Nucleus accumbens (tissue), 56 donors: ENCODE results near the gene PABPN1.
"Not testable (repeated sequence)": the region's sequence is repeated elsewhere in the genome, so short reads cannot be mapped to it uniquely, and the experiment has no call there.

ENCODE experiments used
- DNase-seq, 56 donors: peaks; one replicate each; lab custom pipeline; 2025; lab: John Stamatoyannopoulos, UW

PABPN1 gene

GRCh38 chr14:23320584-23321571 is at the start of gene PABPN1:
Gene PABPN1 (plus strand): TSS chr14:23321457. CDS start chr14:23321470, 13 bp downstream.
- DNase-seq: peak; percentile 87 to 100 (median 99)

- DNase-seq: no peak
Measured at GRCh38 chr14:23275412-23275811, 45.8 kb upstream of the PABPN1 start.

- DNase-seq: no peak
Measured at GRCh38 chr14:23277189-23277588, 44.1 kb upstream of the PABPN1 start.

GRCh38 chr14:23277928-23278327 is 43.3 kb upstream of the PABPN1 start:
- DNase-seq: not testable (repeated sequence)

- no peak for DNase-seq
Measured at GRCh38 chr14:23281247-23281646, 40.0 kb upstream of the PABPN1 start.

- peak in 1 of 56 donors; percentile 52 for DNase-seq
Measured at GRCh38 chr14:23284654-23285529, 36.4 kb upstream of the PABPN1 start.

- DNase-seq: peak in 3 of 56 donors; percentile 38 to 60 (median 52)
Measured at GRCh38 chr14:23285530-23286019, 35.7 kb upstream of the PABPN1 start.

- DNase-seq: peak; percentile 70 to 99 (median 98)
Measured at GRCh38 chr14:23286020-23286901, 35.0 kb upstream of the PABPN1 start, which contains the start of gene HOMEZ. Gene HOMEZ (minus strand): TSS chr14:23286132. CDS start chr14:23285952, 180 bp downstream.

- DNase-seq: no peak
Measured at GRCh38 chr14:23286902-23287479, 34.3 kb upstream of the PABPN1 start.

GRCh38 chr14:23294734-23295561 is 26.3 kb upstream of the PABPN1 start:
- DNase-seq: peak in 34 of 56 donors; percentile 6 to 60 (median 26)

- no peak for DNase-seq
Measured at GRCh38 chr14:23296012-23296777, 25.1 kb upstream of the PABPN1 start.

GRCh38 chr14:23297096-23297495 is 24.2 kb upstream of the PABPN1 start:
- DNase-seq: no peak

GRCh38 chr14:23297611-23298277 is 23.5 kb upstream of the PABPN1 start:
- no peak for DNase-seq

GRCh38 chr14:23299211-23299957 is 21.9 kb upstream of the PABPN1 start:
- DNase-seq: peak in 8 of 56 donors; percentile 12 to 43 (median 28)

GRCh38 chr14:23299986-23300686 is 21.1 kb upstream of the PABPN1 start:
- DNase-seq: peak in 1 of 56 donors; percentile 18
